Measurements from ENCODE around the gene TDP1.

DNA sequence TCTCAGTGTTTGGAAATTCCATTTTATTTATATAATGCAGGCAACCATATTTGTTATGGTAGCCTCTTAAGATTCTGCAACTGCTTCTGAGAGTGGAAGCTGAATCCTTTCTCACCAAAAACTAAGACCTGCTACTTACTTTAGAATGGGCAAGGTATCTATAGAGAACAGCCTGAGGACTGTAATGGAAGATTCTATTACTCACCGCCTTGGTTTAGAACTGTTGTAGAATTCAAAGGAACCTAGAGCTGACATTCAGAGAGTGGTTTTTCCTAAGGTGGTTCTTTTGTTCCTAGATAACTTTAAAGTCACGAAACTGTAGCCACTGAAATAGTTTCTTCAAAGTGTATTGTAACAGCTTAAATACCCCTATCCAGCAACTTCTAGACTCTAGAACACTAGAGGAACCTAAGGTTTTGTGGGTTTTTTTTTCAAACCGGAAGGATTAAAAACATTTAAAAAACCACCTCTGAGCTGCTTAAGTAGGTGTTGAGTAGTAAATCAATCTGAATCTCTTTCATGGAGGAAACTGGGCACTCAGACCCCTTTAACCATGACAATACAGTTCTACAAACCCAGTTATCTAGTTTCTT is 4.2 kb downstream of the TDP1 start:
- no peak for TF ChIP-seq POLR2A (IDR thresholded peaks at IDR 0.05)
- TF ChIP-seq, protein P1, sequence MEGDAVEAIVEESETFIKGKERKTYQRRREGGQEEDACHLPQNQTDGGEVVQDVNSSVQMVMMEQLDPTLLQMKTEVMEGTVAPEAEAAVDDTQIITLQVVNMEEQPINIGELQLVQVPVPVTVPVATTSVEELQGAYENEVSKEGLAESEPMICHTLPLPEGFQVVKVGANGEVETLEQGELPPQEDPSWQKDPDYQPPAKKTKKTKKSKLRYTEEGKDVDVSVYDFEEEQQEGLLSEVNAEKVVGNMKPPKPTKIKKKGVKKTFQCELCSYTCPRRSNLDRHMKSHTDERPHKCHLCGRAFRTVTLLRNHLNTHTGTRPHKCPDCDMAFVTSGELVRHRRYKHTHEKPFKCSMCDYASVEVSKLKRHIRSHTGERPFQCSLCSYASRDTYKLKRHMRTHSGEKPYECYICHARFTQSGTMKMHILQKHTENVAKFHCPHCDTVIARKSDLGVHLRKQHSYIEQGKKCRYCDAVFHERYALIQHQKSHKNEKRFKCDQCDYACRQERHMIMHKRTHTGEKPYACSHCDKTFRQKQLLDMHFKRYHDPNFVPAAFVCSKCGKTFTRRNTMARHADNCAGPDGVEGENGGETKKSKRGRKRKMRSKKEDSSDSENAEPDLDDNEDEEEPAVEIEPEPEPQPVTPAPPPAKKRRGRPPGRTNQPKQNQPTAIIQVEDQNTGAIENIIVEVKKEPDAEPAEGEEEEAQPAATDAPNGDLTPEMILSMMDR (IDR thresholded peaks at IDR 0.05) = no peak
